Large intestine (tissue), 3 donors: ENCODE data around the gene VPS16. TPM values are rescaled to one million over a fixed set of nuclear protein-coding genes. Genes with fewer than 3 reads are reported as not detected.
A peak's percentile ranks its signal among the peaks of the same experiment; 100 is the strongest.

Source experiments
- DNase-seq, 2 donors: peaks; one replicate each; pipeline versions ENCODE4 v3.0.0 to v3.0.0-alpha.2; 2013
- H3K27ac ChIP-seq: one replicate; pipeline ENCODE4 v1.5.1; 2013; ENCODE audit warnings: low read length
- H3K27me3 ChIP-seq: 2 replicates; pipeline ENCODE4 v1.6.1; 2013; ENCODE audit warnings: low read length; ENCODE audit not compliant: control insufficient read depth, insufficient read depth
- H3K36me3 ChIP-seq: 2 replicates; pipeline ENCODE4 v1.6.1; 2013; ENCODE audit warnings: low read length; ENCODE audit not compliant: control insufficient read depth, insufficient read depth
- H3K4me1 ChIP-seq: one replicate; pipeline ENCODE4 v1.6.1; 2013; ENCODE audit warnings: low read length; ENCODE audit not compliant: control insufficient read depth, insufficient read depth
- H3K4me3 ChIP-seq: one replicate; pipeline ENCODE4 v1.5.1; 2013; ENCODE audit warnings: low read length
- H3K9me3 ChIP-seq: one replicate; pipeline ENCODE4 v1.6.1; 2013; ENCODE audit warnings: mild to moderate bottlenecking, low read depth, low read length, moderate library complexity; ENCODE audit not compliant: control insufficient read depth
- WGBS: methylation state at CpG from one replicate; pipeline ENCODE4 v1.1.5; 2013; ENCODE audit warnings: low lambda C conversion rate; ENCODE audit not compliant: insufficient coverage; 5-methylcytosine and 5-hydroxymethylcytosine counted together
- polyA plus RNA-seq: library from polyadenylated mRNA; unstranded; fragments of 120-200 nt; gene quantifications from one replicate; pipeline ENCODE4 v1.2.1, GENCODE V29; 2013

Gene VPS16
- polyA plus RNA-seq, 1 donor: 33.5 TPM

- Histone ChIP-seq H3K9me3 (no peaks in the 10 kb centered on the region), H3K27me3 (peaks cover 61% of the 10 kb centered on the region), H3K36me3 (peaks cover 6% of the 10 kb centered on the region), H3K4me3 (no peak overlapping the region), H3K4me1 (peaks cover 2% of the 10 kb centered on the region), H3K27ac (no peak overlapping the region)
- WGBS: 80% methylated on average over 2 of the region's 6 CpGs
- no peak for DNase-seq
Measured at GRCh38 chr20:2798814-2799213, 41.7 kb upstream of the VPS16 start.

- Histone ChIP-seq H3K4me1 (peaks cover 2% of the 10 kb centered on the region), H3K27me3 (peaks cover 65% of the 10 kb centered on the region), H3K4me3 (peak overlapping the region; percentile 36), H3K27ac (no peak overlapping the region), H3K9me3 (no peaks in the 10 kb centered on the region), H3K36me3 (peaks cover 6% of the 10 kb centered on the region)
- DNase-seq: no peak
- WGBS: no CpG with 5 or more reads among the region's 9 CpGs
Measured at GRCh38 chr20:2799271-2799670, 41.3 kb upstream of the VPS16 start.

GRCh38 chr20:2799688-2800520 is 40.6 kb upstream of the VPS16 start:
- no peaks in the 10 kb centered on the region for H3K9me3 ChIP-seq
- DNase-seq: peak in 1 of 2 donors; percentile 18
- WGBS: 15% methylated on average over 4 of the region's 61 CpGs
- H3K27me3 ChIP-seq: peaks cover 72% of the 10 kb centered on the region
- H3K27ac ChIP-seq: no peak overlapping the region
- peaks cover 2% of the 10 kb centered on the region for H3K4me1 ChIP-seq
- H3K36me3 ChIP-seq: peaks cover 6% of the 10 kb centered on the region
- H3K4me3 ChIP-seq: peak overlapping the region; percentile 36

GRCh38 chr20:2800521-2801285 is 39.8 kb upstream of the VPS16 start, which contains the start of gene CPXM1:
Gene CPXM1, minus strand, starts transcription at chr20:2800627. Its CDS starts 55 bp downstream, at chr20:2800572.
- H3K27ac ChIP-seq: no peak within 1 kb of the TSS
- no peaks in the 10 kb centered on the region for H3K9me3 ChIP-seq
- peaks cover 80% of the 10 kb centered on the region for H3K27me3 ChIP-seq

GRCh38 chr20:2801286-2801728 is 39.2 kb upstream of the VPS16 start:
- WGBS: no CpG with 5 or more reads among the region's 13 CpGs
- H3K27me3 ChIP-seq: peaks cover 86% of the 10 kb centered on the region
- peaks cover 2% of the 10 kb centered on the region for H3K4me1 ChIP-seq
- no peaks in the 10 kb centered on the region for H3K9me3 ChIP-seq
- H3K4me3 ChIP-seq: no peak overlapping the region
- H3K27ac ChIP-seq: no peak overlapping the region
- H3K36me3 ChIP-seq: peaks cover 6% of the 10 kb centered on the region
- no peak for DNase-seq

More at GRCh38 chr20:2800521-2801285, 39.8 kb upstream of the VPS16 start, which contains the start of gene CPXM1:
- Histone ChIP-seq H3K4me1 (peaks cover 2% of the 10 kb centered on the region), H3K36me3 (peaks cover 6% of the 10 kb centered on the region), H3K4me3 (peak within 1 kb of the TSS; percentile 36)
- WGBS: no CpG with 5 or more reads among the region's 52 CpGs
- peak in 1 of 2 donors; percentile 20 for DNase-seq

GRCh38 chr20:2804041-2804828 is 36.3 kb upstream of the VPS16 start:
- no peaks in the 10 kb centered on the region for H3K36me3 ChIP-seq
- H3K4me3 ChIP-seq: no peak overlapping the region
- DNase-seq: no peak
- no CpG with 5 or more reads among the region's 16 CpGs for WGBS
- peaks cover 2% of the 10 kb centered on the region for H3K4me1 ChIP-seq
- no peak overlapping the region for H3K27ac ChIP-seq
- no peaks in the 10 kb centered on the region for H3K9me3 ChIP-seq
- H3K27me3 ChIP-seq: peaks cover 91% of the 10 kb centered on the region

- DNase-seq: no peak
- no peak overlapping the region for H3K27ac ChIP-seq
- no peak overlapping the region for H3K4me3 ChIP-seq
- H3K9me3 ChIP-seq: no peaks in the 10 kb centered on the region
- peaks cover under 1% of the 10 kb centered on the region for H3K4me1 ChIP-seq
- H3K36me3 ChIP-seq: no peaks in the 10 kb centered on the region
- H3K27me3 ChIP-seq: peaks cover 87% of the 10 kb centered on the region
- no CpG with 5 or more reads among the region's 49 CpGs for WGBS
Measured at GRCh38 chr20:2804852-2805688, 35.5 kb upstream of the VPS16 start.

GRCh38 chr20:2805689-2806350 is 34.7 kb upstream of the VPS16 start:
- H3K36me3 ChIP-seq: no peaks in the 10 kb centered on the region
- no peaks in the 10 kb centered on the region for H3K9me3 ChIP-seq
- H3K4me1 ChIP-seq: no peaks in the 10 kb centered on the region
- H3K4me3 ChIP-seq: no peak overlapping the region
- no peak for DNase-seq
- H3K27ac ChIP-seq: no peak overlapping the region
- WGBS: 20% methylated on average over 2 of the region's 22 CpGs
- H3K27me3 ChIP-seq: peaks cover 81% of the 10 kb centered on the region

- Histone ChIP-seq H3K27me3 (peaks cover 76% of the 10 kb centered on the region), H3K9me3 (no peaks in the 10 kb centered on the region), H3K4me3 (no peak overlapping the region), H3K36me3 (no peaks in the 10 kb centered on the region), H3K4me1 (no peaks in the 10 kb centered on the region), H3K27ac (no peak overlapping the region)
- no peak for DNase-seq
- no CpG with 5 or more reads among the region's 4 CpGs for WGBS
Measured at GRCh38 chr20:2806351-2806701, 34.2 kb upstream of the VPS16 start.
